HG03097 (cell line): ENCODE measurements around the gene MAP2K2.

ENCODE experiments used
- ATAC-seq: cut with Tn5 transposase; IDR thresholded peaks from one replicate; pipeline ENCODE4 v1.9.1; 2021; ENCODE audit not compliant: unreplicated experiment, low FRiP score

MAP2K2 gene

DNA sequence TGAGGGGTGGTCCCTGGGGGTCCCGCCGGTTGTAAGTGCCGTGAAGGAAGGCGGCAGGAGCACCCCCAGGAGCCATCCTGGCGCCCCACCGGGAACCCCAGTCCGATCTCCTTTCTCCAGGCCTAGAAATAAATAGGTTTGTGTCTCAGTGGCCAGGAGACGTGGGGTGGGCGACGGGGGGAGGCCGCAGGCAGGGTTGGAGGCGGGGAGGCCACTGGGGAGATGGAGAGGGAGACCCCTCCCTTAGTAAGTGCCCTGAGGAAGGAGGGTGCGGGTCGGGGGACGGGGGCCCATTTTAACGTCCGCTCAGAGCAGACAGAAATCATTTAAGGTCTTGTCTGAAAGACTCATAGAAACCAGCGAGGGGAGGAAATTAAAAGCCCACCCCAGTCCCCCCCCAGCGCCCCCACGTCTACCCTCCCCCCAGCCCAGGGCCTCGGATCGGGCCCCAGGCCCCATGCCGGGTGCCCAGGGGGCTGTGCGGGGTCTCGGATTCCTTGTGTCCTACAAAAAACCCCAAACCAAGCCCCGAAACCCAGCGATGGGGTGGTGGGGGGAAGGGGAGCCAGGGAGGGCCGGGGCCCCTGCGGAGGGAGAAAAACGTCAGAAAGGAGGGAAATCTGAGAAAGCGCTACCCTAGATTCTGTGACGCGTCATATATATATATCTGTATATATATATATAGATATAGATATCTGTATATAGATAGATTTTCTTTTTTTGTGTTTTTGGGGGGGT is 76.8 kb downstream of the MAP2K2 start:
- no peak for ATAC-seq

- no peak for ATAC-seq
Observed at GRCh38 chr19:4046362-4046691, 77.6 kb downstream of the MAP2K2 start.

DNA sequence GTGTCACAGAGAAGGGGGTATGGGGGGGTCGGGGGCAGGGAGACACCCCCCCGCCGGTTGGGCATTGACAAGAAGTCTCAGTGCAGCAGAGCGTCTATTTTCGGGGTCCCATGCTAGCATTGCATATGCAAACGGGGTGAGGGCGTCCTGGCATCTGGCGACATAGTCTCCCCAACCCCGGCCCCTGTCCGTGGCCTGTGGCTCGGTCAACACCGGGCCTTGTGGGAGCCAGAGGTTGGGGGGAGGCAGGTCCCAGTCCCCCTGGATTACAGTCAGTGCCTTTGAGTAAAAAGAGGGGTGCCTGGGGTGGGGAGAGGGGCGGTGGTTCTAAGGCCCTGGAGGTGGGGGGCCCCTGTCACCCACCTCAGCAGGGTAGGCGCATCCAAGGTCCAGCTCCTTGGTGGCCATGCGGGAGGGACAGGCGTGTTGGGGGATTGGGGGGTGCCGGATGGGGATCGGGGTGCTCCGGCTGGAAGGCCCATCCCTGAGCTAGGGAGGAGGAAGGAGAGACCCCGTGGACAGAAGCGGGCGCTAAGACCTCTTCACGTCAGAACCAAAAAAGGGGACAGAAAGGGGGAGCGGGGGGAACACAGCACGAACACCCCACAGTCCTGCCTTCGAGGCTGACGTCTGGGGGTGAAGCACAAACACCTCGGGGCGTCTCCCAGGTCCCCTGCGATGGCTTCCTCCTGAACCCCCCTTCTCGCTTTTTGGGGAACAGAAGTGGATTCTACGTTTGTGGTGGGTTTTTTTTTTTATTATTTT is 78.1 kb downstream of the MAP2K2 start:
- ATAC-seq: no peak

GRCh38 chr19:4044990-4045465 is 78.9 kb downstream of the MAP2K2 start:
- no peak for ATAC-seq

DNA sequence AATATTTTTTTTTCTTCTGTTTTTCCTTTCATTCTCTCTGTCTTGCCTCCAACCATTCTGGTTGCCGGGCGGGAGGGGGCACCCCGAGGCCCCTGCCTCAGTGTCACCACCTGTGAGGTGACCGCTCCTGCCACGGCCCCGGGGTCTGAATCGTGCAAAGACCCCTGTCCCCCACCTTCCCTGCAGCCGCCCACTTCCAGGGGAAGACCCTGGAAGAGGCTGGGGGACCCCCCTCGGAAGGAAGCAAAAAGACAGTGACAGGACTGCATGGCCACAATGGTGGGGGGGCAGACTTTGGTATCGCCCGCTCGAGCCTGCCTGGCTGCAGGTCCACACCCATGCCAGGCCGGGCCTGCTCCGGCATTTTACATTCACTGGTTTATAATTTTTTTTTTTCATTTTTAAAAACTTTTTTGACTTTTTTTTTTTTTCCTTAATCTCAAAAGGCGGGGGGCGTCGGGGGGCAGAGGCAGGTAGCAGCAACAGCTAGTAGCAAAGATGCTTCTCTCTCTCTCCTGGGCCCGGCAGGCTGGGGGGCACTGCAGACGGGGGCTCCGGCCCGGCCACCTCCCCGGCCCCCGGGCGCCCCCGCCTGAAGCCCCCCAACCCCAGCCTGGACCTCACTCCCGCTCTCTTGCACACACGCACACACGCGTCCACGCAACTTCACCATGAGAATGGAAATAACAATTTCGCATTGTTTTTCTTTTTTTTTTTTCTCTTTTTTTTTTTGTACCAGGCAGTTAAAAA is 79.8 kb downstream of the MAP2K2 start:
- no peak for ATAC-seq

DNA sequence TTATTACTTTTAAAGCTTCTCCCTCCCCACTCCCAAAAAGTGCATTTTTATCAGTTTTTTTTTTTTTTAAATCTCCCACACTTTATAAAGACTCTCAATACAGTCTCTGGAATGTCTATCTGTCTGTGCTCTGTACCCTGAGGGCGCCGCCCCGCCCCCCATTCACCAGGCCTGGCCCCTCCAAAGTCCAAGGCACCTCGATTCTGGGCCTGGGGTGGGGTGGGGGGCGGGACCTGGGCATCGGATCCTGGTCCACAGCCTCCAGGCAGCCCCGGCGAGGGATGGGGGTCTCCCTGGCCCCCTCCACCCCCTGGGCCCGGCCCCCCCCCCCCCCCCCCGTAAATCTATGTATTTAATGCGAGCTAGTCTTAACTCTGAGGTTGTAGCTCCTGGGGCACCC is 80.5 kb downstream of the MAP2K2 start:
- ATAC-seq: no peak

GRCh38 chr19:4042731-4043082 is 81.2 kb downstream of the MAP2K2 start:
- no peak for ATAC-seq

DNA sequence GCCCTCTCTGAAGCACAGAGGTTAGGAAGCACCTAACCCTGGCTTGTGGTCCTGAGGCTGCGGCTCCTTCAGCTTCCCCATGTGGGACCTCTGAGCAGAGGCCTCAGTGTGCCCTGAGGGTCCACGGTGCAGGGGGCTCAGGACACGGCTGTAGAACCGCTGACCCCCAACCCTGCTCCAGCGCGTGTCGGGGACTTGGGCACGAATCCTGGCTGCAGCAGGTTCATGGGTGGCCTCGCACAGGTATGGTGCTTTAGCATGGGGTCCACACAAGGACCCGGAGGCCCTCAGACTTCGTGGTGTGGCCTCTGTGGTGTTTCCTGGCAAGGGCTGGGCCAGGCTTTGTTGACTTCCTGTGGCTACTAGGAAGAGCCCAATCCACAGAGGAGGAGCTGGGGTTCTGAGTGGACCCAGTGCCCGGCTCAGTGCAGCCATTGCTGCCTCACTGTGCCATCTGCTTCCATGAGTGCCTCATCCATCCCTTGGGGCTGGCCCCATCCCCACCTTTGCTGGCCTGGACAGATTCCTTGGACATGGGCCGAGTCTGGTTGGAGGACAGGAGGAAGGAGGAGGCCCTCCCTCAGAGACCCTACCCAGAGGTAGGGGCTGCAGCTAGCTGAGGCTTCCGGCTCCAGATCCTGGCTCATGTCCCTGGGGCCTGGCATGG is 81.7 kb downstream of the MAP2K2 start:
- no peak for ATAC-seq
